ENCODE results near the gene YIF1A.

- no peak for TF ChIP-seq CTCF (IDR thresholded peaks at IDR 0.05)
- no peak for TF ChIP-seq POLR2A (IDR thresholded peaks at IDR 0.05)
Measured at GRCh38 chr11:66313321-66314185, 24.6 kb upstream of the YIF1A start.
